ENCODE data around the gene GDF9. TPM values are rescaled to one million over a fixed set of nuclear protein-coding genes. Genes with fewer than 3 reads are reported as not detected.

GDF9 gene
- total and polyA plus RNA-seq, 2 donors (not counting 3 experiments of a cell fraction or from before 2014, with no cell fraction given), result 0.07 TPM; not detected in 1

DNA sequence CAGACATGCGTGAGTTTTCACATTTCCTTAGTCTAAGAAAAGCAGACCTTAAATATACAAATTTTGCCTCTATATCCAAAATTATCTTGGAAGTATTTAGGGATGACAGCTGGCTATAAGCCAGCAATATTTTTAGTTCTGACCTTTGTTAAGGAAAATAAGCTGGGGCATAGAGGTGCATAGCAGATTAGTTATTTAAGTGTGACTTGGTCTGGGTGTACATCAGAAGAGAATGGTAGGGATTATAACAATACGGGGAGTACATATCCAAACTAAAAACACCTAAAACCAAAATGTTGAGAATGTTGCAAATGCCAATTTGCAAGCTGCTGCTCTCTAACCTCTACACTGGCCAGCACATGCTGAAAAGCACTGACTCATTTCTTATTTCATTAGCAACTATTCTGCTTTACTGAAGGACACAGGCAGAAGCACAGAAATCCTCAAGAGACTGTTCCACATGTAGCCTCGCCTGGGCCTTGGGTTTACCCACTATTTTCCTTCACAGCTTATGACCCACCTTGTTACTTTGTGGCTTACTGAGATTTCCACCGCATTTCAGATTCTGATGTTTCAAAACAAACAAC, 29.5 kb upstream of the GDF9 start:
- Histone ChIP-seq H3K9me3 (replicated peaks; ENCODE audit: control insufficient read depth, insufficient read depth, low read length) (no peaks in the 10 kb centered on the region), H3K27me3 (ENCODE audit: control insufficient read depth in 2 of 2, insufficient read depth in 2 of 2, low read length in 2 of 2) (no peaks in the 10 kb centered on the region), H3K4me3 (replicated peaks in 1 of 3; ENCODE audit: insufficient read depth in 1 of 3, low read depth in 1 of 3, low read length in 3 of 3) (no peak overlapping the region), H4K20me1 (replicated peaks; ENCODE audit: control insufficient read depth, extremely low read depth, insufficient read depth, low read length) (peaks cover 2% of the 10 kb centered on the region), H3K4me1 (ENCODE audit: control insufficient read depth, extremely low read depth, insufficient read depth, low read length) (no peaks in the 10 kb centered on the region), H3K9ac (replicated peaks; ENCODE audit: extremely low read depth, insufficient read depth, low read length) (no peak overlapping the region), H3K36me3 (ENCODE audit: control insufficient read depth in 2 of 2, extremely low read depth in 1 of 2, insufficient read depth in 2 of 2, low read length in 2 of 2) (peaks cover 24 to 36% of the 10 kb centered on the region in 2 experiments), H2AFZ (ENCODE audit: low read depth, low read length) (no peak overlapping the region), H3K9me1 (replicated peaks; ENCODE audit: control insufficient read depth, extremely low read depth, insufficient read depth, low read length) (no peaks in the 10 kb centered on the region), H3K4me2 (ENCODE audit: insufficient read depth, low read length) (no peak overlapping the region), H3K27ac (ENCODE audit: insufficient read depth, low read depth, low read length) (no peak overlapping the region), H3K79me2 (ENCODE audit: control insufficient read depth, insufficient read depth, low read length) (peaks cover 10% of the 10 kb centered on the region)
- BruUV-seq (replicated peaks), result no TSS peak
- no peak for FAIRE-seq
- dilution Hi-C loops (cut with MboI; ENCODE audit: extremely low pct_ligation_motif_present, low sequenced_read_pairs), result no loop called here
- DNase-seq (ENCODE audit: low read depth, low spot score), result no peak
- POLR2A ChIA-PET, result no interaction called here
- CTCF ChIA-PET, result interaction anchor here (0.9 to 1.6 kb wide), 3 partner anchors 13 to 181 kb away, joined by 3 to 6 read pairs (median 5); no protein-coding TSS in a partner anchor
- no peak for TF ChIP-seq GATA2 (IDR thresholded peaks at IDR 0.05; ENCODE audit: insufficient read depth, insufficient read length, low read depth, low read length)
- TF ChIP-seq EZH2 (IDR thresholded peaks at IDR 0.05; ENCODE audit: borderline replicate concordance, low read depth, low read length, severe bottlenecking), result no peak
- no peak for TF ChIP-seq FOS (IDR thresholded peaks at IDR 0.05; ENCODE audit: borderline replicate concordance, insufficient read depth, low read length)
- TF ChIP-seq, protein P1, sequence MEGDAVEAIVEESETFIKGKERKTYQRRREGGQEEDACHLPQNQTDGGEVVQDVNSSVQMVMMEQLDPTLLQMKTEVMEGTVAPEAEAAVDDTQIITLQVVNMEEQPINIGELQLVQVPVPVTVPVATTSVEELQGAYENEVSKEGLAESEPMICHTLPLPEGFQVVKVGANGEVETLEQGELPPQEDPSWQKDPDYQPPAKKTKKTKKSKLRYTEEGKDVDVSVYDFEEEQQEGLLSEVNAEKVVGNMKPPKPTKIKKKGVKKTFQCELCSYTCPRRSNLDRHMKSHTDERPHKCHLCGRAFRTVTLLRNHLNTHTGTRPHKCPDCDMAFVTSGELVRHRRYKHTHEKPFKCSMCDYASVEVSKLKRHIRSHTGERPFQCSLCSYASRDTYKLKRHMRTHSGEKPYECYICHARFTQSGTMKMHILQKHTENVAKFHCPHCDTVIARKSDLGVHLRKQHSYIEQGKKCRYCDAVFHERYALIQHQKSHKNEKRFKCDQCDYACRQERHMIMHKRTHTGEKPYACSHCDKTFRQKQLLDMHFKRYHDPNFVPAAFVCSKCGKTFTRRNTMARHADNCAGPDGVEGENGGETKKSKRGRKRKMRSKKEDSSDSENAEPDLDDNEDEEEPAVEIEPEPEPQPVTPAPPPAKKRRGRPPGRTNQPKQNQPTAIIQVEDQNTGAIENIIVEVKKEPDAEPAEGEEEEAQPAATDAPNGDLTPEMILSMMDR (IDR thresholded peaks at IDR 0.05; ENCODE audit: extremely low read depth in 1 of 2, insufficient read depth in 1 of 2, low read depth in 1 of 2, low read length in 2 of 2), result no peak
- TF ChIP-seq POLR2A (IDR thresholded peaks at IDR 0.05; ENCODE audit: low read depth, low read length), result no peak
- TF ChIP-seq, protein P2, sequence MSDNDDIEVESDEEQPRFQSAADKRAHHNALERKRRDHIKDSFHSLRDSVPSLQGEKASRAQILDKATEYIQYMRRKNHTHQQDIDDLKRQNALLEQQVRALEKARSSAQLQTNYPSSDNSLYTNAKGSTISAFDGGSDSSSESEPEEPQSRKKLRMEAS (IDR thresholded peaks at IDR 0.05; ENCODE audit: insufficient read depth, insufficient read length), result no peak
- TF ChIP-seq MYC (IDR thresholded peaks at IDR 0.05; ENCODE audit: low read depth, low read length), result no peak
- no peak for TF ChIP-seq POLR2AphosphoS5 (IDR thresholded peaks at IDR 0.05; ENCODE audit: insufficient read depth, low read depth, low read length)
- TF ChIP-seq JUN (IDR thresholded peaks at IDR 0.05; ENCODE audit: borderline replicate concordance, insufficient read depth, insufficient read length, low read depth), result no peak
- intact Hi-C loops (cut with micrococcal nuclease), result no loop called here

All from endothelial cell of umbilical vein (primary cell).